22Rv1 (cell line): ENCODE data around the gene F13A1.

Experiments
- ZFX ChIP-seq: fragments of 450-650 bp; IDR thresholded peaks from 2 replicates; pipeline ENCODE4 v1.6.1; 2017; ENCODE audit warnings: antibody characterized with exemption, borderline replicate concordance
- TF ChIP-seq, protein P1 (sequence below): fragments of 450-650 bp; IDR thresholded peaks from 2 replicates; pipeline ENCODE4 v1.5.1; 2017; ENCODE audit warnings: mild to moderate bottlenecking

DNA sequence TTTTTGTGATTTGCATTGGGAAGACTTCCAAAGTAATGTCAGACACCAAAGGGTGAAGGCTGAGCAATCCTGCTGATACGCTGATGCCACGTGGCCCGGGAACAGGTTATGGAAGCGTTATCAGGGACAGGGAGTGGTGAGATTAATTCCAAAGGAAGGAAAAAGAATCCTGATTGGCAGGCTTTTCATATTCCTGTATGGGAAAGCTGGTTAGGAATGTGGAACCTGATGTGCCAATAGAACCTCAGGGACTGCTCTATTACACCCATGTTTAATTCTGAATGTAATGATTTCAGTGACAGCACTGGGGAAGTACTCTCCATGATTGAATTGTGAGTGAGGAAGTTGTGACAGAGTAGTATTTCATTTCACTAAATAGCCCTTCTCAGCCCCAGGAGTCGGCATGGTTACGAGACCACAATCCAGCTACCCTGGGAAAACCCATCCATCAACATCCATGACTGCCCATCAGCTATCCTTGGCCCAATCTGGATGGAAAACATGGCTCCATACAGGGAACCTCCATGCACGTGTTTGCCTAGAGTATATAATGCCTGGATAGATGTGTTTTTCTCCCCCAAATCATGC, 49.4 kb downstream of the F13A1 start:
- no peak for TF ChIP-seq ZFX
- TF ChIP-seq, protein P1, sequence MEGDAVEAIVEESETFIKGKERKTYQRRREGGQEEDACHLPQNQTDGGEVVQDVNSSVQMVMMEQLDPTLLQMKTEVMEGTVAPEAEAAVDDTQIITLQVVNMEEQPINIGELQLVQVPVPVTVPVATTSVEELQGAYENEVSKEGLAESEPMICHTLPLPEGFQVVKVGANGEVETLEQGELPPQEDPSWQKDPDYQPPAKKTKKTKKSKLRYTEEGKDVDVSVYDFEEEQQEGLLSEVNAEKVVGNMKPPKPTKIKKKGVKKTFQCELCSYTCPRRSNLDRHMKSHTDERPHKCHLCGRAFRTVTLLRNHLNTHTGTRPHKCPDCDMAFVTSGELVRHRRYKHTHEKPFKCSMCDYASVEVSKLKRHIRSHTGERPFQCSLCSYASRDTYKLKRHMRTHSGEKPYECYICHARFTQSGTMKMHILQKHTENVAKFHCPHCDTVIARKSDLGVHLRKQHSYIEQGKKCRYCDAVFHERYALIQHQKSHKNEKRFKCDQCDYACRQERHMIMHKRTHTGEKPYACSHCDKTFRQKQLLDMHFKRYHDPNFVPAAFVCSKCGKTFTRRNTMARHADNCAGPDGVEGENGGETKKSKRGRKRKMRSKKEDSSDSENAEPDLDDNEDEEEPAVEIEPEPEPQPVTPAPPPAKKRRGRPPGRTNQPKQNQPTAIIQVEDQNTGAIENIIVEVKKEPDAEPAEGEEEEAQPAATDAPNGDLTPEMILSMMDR = no peak
